Dedifferentiated amniotic fluid mesenchymal stem cell (primary cell): ENCODE data around the gene MSS51.

Experiments used
- DNase-seq: peaks from one replicate; pipeline ENCODE4 v3.0.0-alpha.2; 2016; ENCODE audit errors: extremely low spot score

The MSS51 gene

DNA sequence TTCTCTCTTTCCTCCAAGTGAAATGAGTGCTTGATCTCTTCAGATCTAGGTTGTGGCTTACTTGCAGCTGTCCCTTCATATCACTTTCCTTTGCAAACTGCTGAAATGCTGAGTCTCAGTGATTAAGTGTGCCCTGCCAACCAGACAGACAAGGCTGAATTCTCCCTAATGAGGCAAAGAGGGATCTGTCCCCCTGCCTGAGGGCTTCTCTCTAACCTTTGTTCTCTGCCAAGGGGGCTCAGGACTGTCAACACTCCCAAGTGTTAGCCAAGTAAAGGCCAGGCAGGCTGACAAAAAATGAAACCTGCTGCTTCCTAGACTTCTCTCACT is at the start of gene MSS51:
TSS of gene MSS51 (minus strand) at position 24 of the 330 bp plus-strand sequence. CDS start 5,277 bp downstream, outside the sequence.
- DNase-seq = no peak

DNA sequence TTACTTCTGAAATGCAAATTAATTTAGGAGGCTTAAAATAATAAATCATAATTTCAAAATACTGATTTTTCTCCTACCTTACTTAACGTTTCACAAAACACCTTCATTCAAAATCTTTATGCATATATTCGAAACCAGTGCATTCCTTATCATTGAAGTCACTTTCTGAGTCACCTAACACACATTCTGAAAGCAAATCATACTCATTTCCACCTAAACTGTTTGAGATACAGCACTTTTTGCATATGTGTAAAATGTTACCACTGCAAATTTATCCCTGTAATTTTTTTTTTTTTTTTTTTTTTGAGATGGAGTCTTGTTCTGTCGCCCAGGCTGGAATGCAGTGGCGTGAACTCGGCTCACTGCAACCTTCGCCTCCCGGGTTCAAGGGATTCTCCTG is 46.8 kb upstream of the MSS51 start:
- no peak for DNase-seq

DNA sequence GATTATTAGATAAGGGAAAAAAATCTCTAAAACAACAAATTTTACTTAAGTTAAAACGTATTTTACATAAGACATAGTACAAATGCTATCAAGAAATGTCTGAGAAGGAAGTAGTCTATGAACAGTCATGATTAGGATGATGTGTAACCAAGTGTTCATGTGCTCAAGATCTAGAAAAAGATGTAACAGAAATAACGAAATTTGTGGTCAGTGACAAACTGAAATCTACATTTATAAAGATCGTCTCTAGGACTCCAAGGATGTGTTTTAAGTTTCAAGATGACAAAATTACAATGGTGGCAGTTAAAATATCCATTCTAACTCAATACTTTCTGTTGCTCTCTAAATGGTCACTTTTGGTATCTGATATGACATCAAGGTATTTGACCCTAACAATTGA is 45.3 kb upstream of the MSS51 start:
- no peak for DNase-seq

DNA sequence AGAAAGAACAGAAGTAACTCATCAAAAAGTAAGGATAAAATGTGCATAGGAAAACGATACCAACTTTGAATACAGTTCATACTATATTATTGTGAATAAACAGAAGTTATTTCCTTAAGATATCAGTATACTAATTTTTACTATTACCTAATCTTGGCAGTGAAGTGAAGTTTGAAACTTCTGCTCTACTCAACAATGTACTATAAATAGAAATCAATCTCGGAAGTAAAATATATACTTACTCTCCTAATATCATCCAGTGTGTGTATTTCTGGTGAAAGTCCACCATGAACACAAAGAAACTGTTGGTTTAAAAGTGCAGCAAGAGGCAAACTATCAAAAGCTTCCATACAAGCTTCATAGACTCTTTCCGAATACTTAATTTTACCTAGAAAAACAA is 37.9 kb upstream of the MSS51 start:
- no peak for DNase-seq

- DNase-seq = no peak
Observed at GRCh38 chr10:73469579-73469978, 36.2 kb upstream of the MSS51 start.

GRCh38 chr10:73467206-73467605 is 33.8 kb upstream of the MSS51 start:
- DNase-seq = no peak

DNA sequence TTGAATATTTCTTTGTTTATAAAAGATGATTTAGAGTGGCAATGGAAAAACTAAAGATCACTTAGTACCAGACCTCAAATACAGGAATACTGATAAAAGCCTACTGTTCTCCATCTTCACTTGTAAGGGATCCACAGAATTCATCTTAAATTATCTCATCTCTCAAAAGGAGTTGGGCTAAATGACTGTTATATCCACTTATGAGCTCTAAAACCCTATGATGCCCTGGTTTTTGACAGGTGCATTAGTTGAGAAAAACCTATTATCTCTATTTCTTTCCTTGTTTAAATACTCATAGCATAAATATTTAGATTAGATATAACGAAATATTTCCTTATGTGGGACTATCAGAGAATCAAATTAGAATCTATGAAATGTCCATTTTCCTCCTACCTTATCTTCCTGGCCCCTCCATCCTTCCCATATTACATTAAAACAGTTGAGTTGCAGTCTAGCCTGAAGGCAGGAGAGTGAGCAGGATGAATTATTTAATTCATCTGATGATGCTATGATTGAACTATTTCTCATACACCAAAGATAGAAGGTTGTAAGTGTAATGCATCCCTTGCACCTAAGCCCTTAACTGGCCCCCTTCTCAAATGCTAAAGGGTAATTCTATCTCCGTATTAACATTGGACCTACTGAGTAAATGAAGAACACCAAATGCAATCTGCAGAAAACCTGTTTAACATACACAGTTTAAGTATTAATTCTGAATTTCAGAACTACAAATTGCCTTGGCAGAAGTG is 32.8 kb upstream of the MSS51 start:
- no peak for DNase-seq

DNA sequence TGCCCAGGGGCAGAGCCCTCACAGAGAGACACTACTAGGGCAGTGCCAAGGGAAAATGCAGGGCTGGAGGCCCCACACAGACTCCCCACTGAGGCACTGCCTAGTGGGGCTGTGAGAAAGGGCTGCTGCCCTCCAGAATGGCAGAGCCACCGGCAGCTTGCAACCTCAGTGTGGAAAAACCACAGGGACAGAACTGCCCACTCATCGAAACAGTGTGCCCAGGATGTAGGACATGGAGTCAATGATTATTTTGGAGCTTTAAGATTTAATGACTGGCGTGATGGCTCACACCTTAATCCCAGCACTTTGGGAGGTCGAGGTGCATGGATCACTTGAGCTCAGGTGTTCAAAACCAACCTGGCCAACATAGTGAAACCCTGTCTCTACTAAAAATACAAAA is 27.5 kb upstream of the MSS51 start:
- DNase-seq = no peak

DNA sequence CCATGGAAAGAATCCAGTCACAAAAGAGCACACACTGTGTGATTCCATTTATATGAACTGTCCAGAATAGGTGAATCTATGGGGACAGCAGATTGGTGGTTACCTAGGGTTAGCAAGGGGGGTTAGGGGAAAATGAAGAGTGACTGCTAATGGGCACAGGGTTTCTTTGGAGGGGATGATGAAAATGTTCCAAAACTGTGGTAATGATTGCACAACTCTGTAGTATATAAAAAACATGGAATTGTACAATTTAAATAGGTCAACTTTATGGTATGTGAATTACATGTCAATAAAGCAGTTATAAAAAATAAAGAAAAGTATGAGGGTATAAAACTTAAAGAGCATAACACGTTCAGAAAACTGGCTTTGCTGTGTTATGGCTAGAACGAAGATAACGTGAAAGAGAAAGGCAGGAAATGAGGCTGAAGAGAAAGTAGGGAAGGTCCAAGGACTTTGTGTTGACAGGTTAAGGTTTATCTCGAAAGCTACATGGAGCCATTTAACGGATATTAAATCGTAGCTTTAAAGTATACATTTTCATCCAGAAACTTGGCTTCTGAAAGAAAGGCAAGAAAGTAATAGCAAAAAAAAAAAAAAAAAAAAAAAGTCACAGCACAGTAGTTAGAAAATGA is 26.4 kb upstream of the MSS51 start:
- peak; percentile 21 for DNase-seq

- DNase-seq = no peak
Observed at GRCh38 chr10:73456187-73456890, 23.0 kb upstream of the MSS51 start.

DNA sequence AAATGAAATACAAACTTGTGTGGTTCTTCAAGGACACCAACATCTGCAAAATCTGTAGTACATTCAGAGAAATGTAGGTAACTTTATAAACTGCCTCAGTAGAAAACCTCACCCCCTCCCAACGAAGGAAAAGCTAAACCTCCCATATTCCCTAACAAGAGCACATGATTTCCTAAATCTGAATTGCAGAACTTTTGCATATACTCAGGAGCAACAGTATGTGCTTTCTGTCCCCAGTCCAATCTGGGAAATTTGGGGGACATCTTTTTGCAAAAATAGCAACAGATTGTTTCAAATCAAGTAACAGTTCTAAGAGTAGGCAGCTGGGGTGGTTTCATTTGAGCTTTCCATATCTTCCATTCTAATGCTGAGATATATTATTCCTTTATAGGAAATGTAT is 15.8 kb upstream of the MSS51 start:
- no peak for DNase-seq

GRCh38 chr10:73448384-73448783 is 15.0 kb upstream of the MSS51 start:
- DNase-seq = no peak

- no peak for DNase-seq
Observed at GRCh38 chr10:73446926-73447325, 13.6 kb upstream of the MSS51 start.

DNA sequence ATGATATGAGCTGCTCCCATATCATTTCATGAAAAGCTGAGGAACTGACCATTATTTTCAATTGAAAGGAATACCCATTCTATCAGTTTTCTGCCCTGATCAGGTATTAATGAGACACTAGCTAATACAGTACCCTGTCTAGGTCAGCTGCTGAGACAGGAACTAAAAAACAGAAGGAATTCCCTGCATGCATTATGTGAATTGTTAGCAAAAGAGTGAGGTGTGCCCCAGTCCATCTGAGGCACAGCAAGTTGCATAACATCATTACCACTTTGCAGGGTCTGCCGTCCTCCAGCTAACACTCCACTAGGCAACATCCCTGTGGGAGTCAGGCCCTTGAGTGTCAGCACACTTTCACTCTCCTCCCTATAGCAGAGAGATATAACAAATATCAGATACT is 11.1 kb upstream of the MSS51 start:
- DNase-seq = no peak

- peak; percentile 31 for DNase-seq
Observed at GRCh38 chr10:73439605-73440312, 6.4 kb upstream of the MSS51 start.

DNA sequence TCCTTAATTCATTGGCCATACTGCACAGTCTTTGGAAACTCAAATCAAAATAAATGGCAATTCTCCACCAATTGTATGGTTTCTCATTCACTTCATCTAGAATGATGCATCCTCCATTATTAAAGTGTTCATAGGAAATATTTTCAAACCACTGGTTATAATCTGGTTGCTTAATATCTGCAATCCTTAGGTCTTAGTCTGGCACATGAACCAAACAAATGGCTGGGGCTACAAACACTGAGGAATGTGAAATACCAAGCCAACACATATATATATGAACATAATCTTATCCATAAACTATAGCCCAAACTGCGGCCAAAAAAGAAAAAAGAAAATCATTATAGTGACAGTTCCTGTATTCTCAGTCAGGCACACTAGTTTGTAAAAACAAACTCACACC is 5.7 kb upstream of the MSS51 start:
- no peak for DNase-seq

- no peak for DNase-seq
Observed at GRCh38 chr10:73432646-73433537, 469 bp downstream of the MSS51 start.

GRCh38 chr10:73426318-73426717 is 7.0 kb downstream of the MSS51 start:
- DNase-seq = no peak

GRCh38 chr10:73424478-73424877 is 8.9 kb downstream of the MSS51 start:
- DNase-seq = no peak

GRCh38 chr10:73423309-73423708 is 10.1 kb downstream of the MSS51 start:
- DNase-seq = no peak

DNA sequence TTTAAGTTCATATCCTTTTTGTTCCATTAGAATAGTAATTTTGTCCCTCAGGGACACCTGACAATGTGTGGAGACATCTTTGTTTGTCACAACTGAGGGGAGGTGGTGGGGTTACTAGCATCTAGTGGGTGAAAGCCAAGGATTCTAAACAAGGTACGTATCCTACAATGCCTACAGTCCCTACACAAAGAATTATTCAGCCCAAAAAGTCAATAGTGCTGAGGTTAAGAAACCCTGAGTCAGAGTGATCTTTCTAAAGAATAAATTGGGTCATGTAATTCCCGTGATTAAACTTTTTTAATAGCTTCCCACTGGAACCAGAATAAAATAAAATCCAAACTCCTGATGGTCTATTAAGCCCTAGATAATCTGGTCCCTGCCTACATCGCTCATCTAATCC is 16.8 kb downstream of the MSS51 start:
- DNase-seq = no peak
